PFSK-1 (cell line): ENCODE measurements around the gene CEP104.

ENCODE experiments used
- FOXP2 ChIP-seq: optimal IDR thresholded peaks from 2 replicates; pipeline ENCODE3; 2011; ENCODE audit warnings: borderline replicate concordance, control low read depth, inconsistent platforms; ENCODE audit not compliant: insufficient read depth; ENCODE audit errors: extremely low read length, extremely low read depth
- POLR2AphosphoS5 ChIP-seq: IDR thresholded peaks from 2 replicates; pipeline ENCODE4 v1.6.1; 2012; ENCODE audit warnings: low read depth, mild to moderate bottlenecking, control low read depth, low read length, moderate library complexity
- REST ChIP-seq, 2 experiments: IDR thresholded peaks; 2 replicates each; pipeline versions ENCODE4 v1.6.1 to v1.8.0; 2011 to 2012; ENCODE audit warnings: low read depth in 2 of 2, low read length in 2 of 2, control low read depth in 1 of 2, inconsistent platforms in 1 of 2, mild to moderate bottlenecking in 1 of 2, moderate library complexity in 1 of 2; ENCODE audit not compliant: insufficient read depth in 1 of 2
- SIN3A ChIP-seq: IDR thresholded peaks from 2 replicates; pipeline ENCODE4 v1.6.1; 2012; ENCODE audit warnings: mild to moderate bottlenecking, low read length, moderate library complexity, borderline replicate concordance; ENCODE audit not compliant: insufficient read depth

- TF ChIP-seq POLR2AphosphoS5 (no peak), FOXP2 (no peak), SIN3A (no peak), REST (IDR thresholded peaks at IDR 0.05; ENCODE audit: insufficient read depth in 1 of 2, low read depth in 2 of 2, low read length in 2 of 2) (no peak)
These were observed 14.4 kb upstream of the CEP104 start for GRCh38 chr1:3871451-3871805.
